GM19043 (cell line): Measurements from ENCODE around the gene BLOC1S4.
"Not testable (repeated sequence)": the region's sequence is repeated elsewhere in the genome, so short reads cannot be mapped to it uniquely, and the experiment has no call there.

ENCODE experiments used
- ATAC-seq: cut with Tn5 transposase; IDR thresholded peaks from one replicate; pipeline ENCODE4 v1.9.1; 2021; ENCODE audit warnings: low read depth; ENCODE audit not compliant: unreplicated experiment

The BLOC1S4 gene

GRCh38 chr4:6715704-6716017 is 313 bp upstream of the BLOC1S4 start:
- no peak for ATAC-seq

- no peak for ATAC-seq
These were observed 1.1 kb downstream of the BLOC1S4 start for GRCh38 chr4:6716958-6717655.

DNA sequence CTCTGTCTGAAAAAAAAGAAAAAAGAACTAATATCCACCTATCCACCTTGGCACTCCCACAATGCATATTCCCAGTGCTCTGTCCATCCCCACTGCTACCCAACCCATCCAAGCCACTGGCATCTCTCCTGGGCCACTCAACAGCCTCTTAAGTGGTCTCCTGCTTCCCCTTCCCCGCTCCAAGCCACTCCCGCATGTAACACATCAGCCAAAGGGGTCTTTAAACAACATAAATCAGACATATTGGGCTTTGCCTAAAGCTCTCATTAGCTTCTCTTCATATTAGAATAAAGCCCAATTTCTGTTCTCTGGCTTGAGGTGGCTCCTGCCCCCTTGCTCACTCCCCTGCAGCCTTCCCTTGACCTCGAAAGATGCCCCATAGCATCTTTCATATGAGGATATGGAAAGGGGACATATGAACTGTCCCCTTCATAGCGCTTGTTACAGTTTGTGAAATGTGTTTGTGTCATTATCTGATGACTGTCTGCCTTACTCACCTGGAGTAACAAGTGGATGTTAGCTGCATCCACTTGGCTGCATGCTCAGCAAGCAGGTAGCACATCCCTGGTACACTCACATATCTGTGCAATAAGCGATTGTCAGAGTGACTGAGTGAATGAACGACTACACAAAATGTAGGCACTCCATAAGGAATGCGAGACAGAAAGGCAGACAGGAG is 3.1 kb downstream of the BLOC1S4 start:
- ATAC-seq = no peak

DNA sequence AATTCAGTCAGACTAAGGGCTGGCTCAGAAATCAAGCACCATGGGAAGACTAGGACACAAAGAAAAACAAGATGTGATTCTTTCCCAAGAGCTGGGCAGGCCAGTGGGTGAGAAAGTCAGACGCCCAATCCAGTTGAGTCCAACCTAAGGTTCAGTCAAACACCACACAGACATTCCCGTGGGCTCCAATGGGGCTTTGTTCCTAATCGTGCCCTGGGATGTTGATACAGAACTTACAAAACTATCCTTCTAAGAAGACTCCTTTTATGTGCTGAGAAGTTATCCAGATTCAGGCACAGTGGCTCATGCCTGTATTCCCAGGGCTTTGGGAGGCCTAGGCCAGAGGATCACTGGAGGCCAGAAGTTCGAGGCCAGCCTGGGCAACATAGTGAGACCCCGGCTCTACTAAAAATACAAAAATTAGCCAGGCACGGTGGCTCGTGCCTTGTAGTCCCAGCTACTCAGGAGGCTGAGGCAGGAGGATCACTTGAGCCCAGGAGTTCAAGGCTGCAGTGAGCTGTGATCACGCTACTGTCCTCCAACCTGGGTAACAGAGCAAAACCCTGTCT is 3.7 kb downstream of the BLOC1S4 start:
- ATAC-seq = no peak

- ATAC-seq = no peak
These were observed 4.3 kb downstream of the BLOC1S4 start for GRCh38 chr4:6720202-6720699.

DNA sequence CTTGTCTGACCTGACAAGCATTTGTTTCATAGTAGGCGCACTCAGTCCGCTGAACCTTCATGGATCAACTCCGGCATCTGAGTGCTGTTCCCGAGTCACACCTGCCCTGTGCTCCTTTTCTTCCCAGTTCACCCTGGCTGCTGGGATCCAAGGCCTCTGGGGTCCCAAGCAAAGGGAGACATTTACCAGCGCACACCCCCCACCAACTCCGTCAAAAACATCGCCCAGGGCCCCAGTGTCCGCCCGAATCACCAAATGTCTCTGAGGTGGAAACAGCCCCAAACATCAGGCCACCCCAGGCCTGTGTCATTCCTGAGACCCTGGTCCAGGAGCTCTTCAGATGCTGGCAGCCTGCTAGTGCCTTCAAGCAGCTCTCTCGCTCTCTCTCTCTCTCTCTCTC is 5.1 kb downstream of the BLOC1S4 start:
- ATAC-seq = no peak

DNA sequence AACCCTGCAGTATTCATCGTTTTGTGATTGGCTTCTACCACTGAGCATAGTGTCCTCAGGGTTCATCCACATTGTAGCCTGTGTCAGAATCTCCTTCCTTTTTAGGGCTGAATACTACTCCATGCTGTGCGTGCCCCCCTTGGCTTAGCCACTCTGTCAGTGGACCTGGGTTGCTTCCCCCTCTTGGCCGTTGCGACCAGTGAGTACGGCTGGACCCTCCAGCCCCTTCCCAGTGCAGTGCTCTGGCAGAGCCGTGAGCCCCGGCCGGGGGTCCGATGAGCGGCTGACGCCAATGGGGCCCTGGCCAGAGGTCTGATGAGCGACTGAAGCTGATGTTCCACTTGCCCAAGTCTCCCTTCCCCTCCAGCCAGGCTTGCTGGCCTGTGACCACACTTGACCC is 6.9 kb downstream of the BLOC1S4 start:
- no peak for ATAC-seq

DNA sequence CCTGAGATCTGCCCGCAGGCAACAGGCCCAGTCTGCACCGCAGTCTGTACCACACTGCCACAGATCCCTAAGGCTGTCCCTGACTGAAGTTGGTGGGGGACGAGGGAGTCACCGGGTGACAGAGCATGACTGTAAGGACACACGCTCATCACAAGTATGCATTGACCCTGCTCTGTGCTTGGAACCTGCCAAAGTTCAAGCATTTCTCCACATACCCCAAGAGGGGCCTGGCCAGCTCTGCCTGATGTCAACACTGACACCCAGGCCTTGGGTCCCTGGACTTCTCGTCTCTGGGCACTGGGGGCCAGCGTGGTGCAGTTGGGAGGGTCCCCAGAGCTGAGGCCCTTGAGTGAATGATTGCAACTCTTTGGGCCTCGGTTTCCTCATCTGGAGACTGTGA is 7.9 kb downstream of the BLOC1S4 start:
- ATAC-seq = no peak

GRCh38 chr4:6724421-6725111 is 8.6 kb downstream of the BLOC1S4 start:
- ATAC-seq = no peak

DNA sequence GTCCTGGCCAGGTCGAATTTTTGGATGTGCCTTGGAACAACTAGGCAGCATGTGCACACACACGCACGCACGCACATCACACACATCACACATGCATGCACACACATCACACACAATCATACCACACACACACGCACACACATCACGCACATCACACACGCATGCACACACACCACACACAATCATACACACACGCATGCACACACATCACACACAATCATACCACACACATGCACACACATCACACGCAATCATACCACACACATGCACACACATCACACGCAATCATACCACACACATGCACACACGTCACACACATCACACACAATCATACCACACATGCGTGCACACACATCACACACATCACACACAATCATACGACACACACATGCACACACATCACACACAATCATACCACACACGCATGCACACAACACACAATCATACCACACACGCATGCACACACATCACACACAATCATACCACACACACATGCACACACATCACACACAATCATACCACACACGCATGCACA is 9.5 kb downstream of the BLOC1S4 start:
- ATAC-seq = not testable (repeated sequence)

DNA sequence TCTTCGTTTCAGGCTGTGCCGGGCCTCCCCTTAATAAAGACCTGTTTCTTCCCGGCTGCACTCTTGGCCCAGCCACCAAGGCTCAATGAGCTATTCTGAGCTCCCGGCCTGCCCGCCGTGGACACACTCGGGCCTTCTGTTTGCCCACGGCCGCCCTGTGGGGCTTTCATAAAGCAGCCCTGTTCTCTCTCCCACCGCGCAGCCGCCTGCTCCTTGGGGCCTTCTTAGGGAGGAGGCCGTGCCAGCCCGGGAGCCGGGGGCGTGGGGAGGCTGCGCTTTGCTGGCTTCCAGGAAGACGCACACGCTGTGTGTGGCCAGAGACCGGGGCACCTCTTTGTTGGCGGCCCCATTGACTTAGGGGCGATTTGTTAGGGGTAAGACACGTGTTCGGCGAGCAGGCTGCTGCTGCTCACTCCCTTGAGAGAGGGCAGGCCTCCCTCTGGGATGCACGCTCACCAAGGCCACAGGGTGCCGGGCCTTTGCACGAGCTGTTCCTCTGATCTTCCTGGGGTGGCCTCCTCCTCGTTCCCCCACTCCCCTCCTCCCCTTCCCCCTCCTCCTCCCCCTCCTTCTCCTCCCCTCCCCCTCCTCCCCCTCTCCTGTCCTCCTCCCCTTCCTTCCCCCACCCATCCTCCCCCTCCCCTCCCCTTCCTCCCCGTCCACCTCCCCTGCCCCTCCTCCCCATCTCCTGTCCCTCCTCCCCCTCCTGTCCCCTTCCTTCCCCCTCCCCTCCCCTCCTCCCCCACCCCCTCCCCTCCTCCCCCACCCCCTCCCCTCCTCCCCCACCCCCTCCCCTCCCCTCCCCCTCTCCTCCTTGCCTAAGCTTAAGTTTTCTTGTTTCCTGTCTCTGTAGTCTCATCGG is 11.3 kb downstream of the BLOC1S4 start:
- ATAC-seq = no peak

GRCh38 chr4:6727943-6728250 is 11.9 kb downstream of the BLOC1S4 start:
- ATAC-seq = no peak

DNA sequence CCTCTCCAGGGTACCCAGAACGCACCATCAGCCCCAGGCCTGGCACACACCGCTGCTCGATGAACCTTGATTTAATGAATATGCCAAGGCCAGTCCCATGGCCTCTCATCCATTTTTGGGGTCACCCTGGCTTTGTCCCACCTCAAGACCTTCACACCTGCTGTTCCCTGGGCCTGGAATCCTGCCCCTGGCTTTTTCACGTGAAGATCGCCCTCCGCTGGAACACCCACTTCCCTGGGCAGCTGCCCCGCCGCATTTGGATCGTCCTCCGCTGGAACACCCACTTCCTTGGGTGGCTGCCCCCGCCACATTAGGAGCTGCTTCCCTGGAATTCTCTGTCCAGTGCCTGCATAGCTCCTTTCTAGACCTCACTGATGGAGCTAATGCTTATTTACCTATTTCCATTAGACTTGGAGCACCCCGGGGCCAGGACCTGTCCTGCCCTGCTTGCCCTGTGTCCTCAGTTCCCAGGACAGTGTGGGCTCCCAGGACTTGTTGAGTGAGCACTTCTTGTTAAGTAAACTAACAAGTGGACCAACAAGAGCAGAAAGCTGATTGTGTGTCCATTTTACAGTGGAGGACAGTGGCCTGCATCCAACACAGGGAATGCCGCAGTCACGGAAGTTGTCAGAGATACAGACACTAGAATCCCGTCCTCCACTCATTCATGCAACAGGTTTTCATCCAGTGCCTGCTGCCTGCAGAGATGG is 12.5 kb downstream of the BLOC1S4 start:
- no peak for ATAC-seq

DNA sequence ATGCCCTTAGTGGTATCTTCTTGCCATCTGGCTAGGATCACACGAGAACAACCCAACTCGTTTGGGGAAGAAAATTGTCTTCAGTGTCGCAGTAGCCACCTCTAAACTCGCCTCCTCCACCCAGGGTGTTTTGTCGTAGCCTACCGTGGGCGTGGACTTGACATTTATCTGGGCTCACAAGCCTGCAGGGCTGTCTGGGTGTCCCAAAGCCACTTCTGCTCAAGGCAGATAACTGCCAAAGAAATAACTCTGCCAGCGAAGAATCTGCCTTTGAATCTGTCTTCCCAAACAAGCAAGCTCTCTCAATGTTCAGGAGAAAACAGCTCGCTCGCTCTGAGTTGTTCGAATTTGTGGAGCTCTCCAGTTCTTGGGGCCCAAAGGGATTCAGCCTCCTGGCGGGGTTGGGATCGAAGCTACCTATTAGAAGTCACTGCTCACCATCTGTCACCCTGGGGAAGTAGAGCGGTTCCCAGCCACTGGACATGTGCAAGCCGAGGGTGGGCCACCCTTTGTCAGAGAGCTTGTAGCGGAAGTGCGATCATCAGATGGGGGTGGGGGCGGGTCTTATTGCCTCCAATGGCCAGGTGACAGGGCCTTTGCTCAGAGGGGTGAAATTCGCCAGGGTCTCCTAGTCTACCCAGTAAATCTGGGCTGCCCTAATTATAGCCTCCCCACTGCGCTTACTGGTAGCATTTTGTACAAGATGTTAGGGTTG is 14.8 kb downstream of the BLOC1S4 start:
- ATAC-seq = no peak

- ATAC-seq = no peak
These were observed 15.3 kb downstream of the BLOC1S4 start for GRCh38 chr4:6731318-6731675.

- ATAC-seq = no peak
These were observed 15.8 kb downstream of the BLOC1S4 start for GRCh38 chr4:6731780-6732179.

DNA sequence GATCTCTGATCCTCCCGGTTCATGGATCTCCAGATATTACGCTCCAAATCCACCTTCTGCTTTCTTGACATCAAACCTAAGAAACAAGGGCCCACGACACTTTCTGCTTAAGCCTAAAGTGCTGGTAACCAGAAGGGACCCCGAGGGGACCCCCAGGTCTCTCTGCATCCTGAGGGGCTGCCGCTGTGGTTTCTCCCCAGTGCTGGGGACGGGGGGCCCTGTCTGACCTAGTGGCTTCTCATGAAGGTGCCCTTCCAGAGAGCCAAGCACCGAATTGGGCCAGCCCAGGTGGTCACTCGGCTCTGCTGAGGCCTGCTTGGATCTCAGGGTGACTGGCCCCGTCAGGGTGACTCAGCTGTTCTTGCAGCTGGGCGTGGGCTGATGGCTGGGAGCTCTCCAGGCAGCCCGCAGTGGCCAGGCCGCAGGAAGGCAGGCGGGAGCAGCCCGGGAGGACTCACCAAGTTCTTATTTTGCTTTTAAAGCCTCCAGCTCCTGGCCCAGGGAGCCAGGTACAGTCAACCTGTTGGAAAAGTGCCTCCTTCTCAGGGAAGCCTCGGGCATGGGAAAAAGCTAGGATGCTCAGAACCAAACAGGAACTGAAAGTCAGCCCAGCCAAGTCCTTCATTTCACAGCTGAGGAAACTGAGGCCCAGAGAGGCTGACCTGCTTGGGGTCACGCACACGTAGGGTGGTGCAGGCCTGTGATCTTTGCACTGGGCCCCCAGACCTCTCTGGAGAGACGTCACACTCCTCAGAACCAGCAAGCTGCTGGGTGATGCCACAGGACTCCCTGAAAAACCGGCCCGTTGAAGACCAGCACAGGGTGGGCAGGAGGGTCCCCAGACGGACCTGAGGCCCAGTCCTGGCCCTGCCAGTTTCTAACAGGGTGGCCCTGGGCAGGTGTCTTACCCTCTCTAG is 16.7 kb downstream of the BLOC1S4 start:
- ATAC-seq = no peak
